Endodermal cell (in vitro differentiated cells): ENCODE measurements around the gene BRCA2. TPM values are rescaled to one million over a fixed set of nuclear protein-coding genes. Genes with fewer than 3 reads are reported as not detected.

Source experiments
- DNase-seq: peaks from one replicate; pipeline ENCODE4 v3.0.0-alpha.2; 2017
- H3K27ac ChIP-seq: 2 replicates; pipeline ENCODE4 v1.5.1; 2013; ENCODE audit warnings: mild to moderate bottlenecking, low read depth, low read length, moderate library complexity
- H3K27me3 ChIP-seq: 2 replicates; pipeline ENCODE4 v1.6.1; 2013; ENCODE audit warnings: mild to moderate bottlenecking, low read length, moderate library complexity; ENCODE audit not compliant: insufficient read depth, control insufficient read depth, poor library complexity, severe bottlenecking
- H3K36me3 ChIP-seq: 2 replicates; pipeline ENCODE4 v1.7.0; 2013; ENCODE audit warnings: mild to moderate bottlenecking, low read length, moderate library complexity; ENCODE audit not compliant: control insufficient read depth, insufficient read depth
- H3K4me1 ChIP-seq: one replicate; pipeline ENCODE4 v1.7.0; 2013; ENCODE audit warnings: low read length; ENCODE audit not compliant: control insufficient read depth, insufficient read depth
- H3K4me3 ChIP-seq: 2 replicates; pipeline ENCODE4 v1.5.1; 2013; ENCODE audit warnings: mild to moderate bottlenecking, low read length, moderate library complexity
- H3K9ac ChIP-seq: 2 replicates; pipeline ENCODE4 v1.6.1; 2013; ENCODE audit warnings: mild to moderate bottlenecking, low read length, moderate library complexity; ENCODE audit not compliant: poor library complexity, severe bottlenecking; ENCODE audit errors: extremely low read depth
- H3K9me3 ChIP-seq: 2 replicates; pipeline ENCODE4 v1.6.1; 2013; ENCODE audit warnings: mild to moderate bottlenecking, low read length, moderate library complexity; ENCODE audit not compliant: control insufficient read depth
- H3K27ac Mint-ChIP-seq: 2 replicates; pipeline ENCODE4 v1.8.0; 2020; ENCODE audit warnings: mixed read lengths
- H3K27me3 Mint-ChIP-seq: 2 replicates; pipeline ENCODE4 v1.8.0; 2021; ENCODE audit warnings: mild to moderate bottlenecking, mixed read lengths; ENCODE audit not compliant: insufficient read depth
- H3K36me3 Mint-ChIP-seq: 2 replicates; pipeline ENCODE4 v1.8.0; 2020; ENCODE audit warnings: low read depth, mixed read lengths
- H3K4me1 Mint-ChIP-seq: 2 replicates; pipeline ENCODE4 v1.8.0; 2020; ENCODE audit warnings: mixed read lengths
- H3K4me3 Mint-ChIP-seq: 2 replicates; pipeline ENCODE4 v1.8.0; 2020; ENCODE audit warnings: mild to moderate bottlenecking, moderate library complexity, mixed read lengths
- H3K9me3 Mint-ChIP-seq: 2 replicates; pipeline ENCODE4 v1.8.0; 2020; ENCODE audit warnings: mild to moderate bottlenecking, mixed read lengths
- CTCF ChIP-seq: fragments of 200-600 bp; sonication (generic); conservative IDR thresholded peaks from 2 replicates; pipeline ENCODE4 v1.5.0; 2021; ENCODE audit warnings: antibody characterized with exemption, mild to moderate bottlenecking
- WGBS, 2 experiments: methylation state at CpG; one replicate each; pipeline versions ENCODE4 v1.1.5 to v1.1.7; 2013; ENCODE audit warnings: missing lambda C conversion rate in 2 of 2, mixed read lengths in 1 of 2; ENCODE audit not compliant: insufficient coverage in 1 of 2, insufficient read length in 1 of 2; 5-methylcytosine and 5-hydroxymethylcytosine counted together
- total RNA-seq, 2 donors: library from RNA; stranded (reverse); fragmentation: NEBNext Ultra II Directional in 1 of 2; extraction: Animal tissue kit (Norgen Biotek cat#: 25700) in 1 of 2; gene quantifications; 2 replicates in 1 of 2; 3 replicates in 1 of 2; pipeline ENCODE4 v1.2.1, GENCODE V29; 2021

Gene BRCA2
- total RNA-seq, 2 donors from 2014 or later = 25.7 to 27.8 TPM

- Mint-ChIP-seq H3K9me3 (no peaks in the 10 kb centered on the region), H3K27me3 (no peaks in the 10 kb centered on the region), H3K4me1 (no peaks in the 10 kb centered on the region), H3K27ac (no peak overlapping the region), H3K36me3 (peaks cover 48% of the 10 kb centered on the region), H3K4me3 (no peak overlapping the region)
- TF ChIP-seq CTCF = no peak
- no peak overlapping the region for H3K9ac ChIP-seq
- H3K27ac ChIP-seq = no peak overlapping the region
- H3K4me3 ChIP-seq = no peak overlapping the region
- H3K36me3 ChIP-seq = peaks cover 50% of the 10 kb centered on the region
- no peaks in the 10 kb centered on the region for H3K9me3 ChIP-seq
- no peak for DNase-seq
- H3K4me1 ChIP-seq = no peaks in the 10 kb centered on the region
- H3K27me3 ChIP-seq = no peaks in the 10 kb centered on the region
Measured at GRCh38 chr13:32323912-32324311, 8.6 kb downstream of the BRCA2 start.

- Mint-ChIP-seq H3K27ac (no peak overlapping the region), H3K4me3 (no peak overlapping the region), H3K4me1 (no peaks in the 10 kb centered on the region), H3K27me3 (no peaks in the 10 kb centered on the region), H3K36me3 (peaks cover 52% of the 10 kb centered on the region), H3K9me3 (peaks cover 5% of the 10 kb centered on the region)
- peaks cover 42% of the 10 kb centered on the region for H3K36me3 ChIP-seq
- no peak overlapping the region for H3K4me3 ChIP-seq
- H3K27me3 ChIP-seq = no peaks in the 10 kb centered on the region
- H3K4me1 ChIP-seq = no peaks in the 10 kb centered on the region
- DNase-seq = no peak
- WGBS, 2 experiments = 97% methylated on average over 2 of the region's 2 CpGs; no CpG with 5 or more reads in 1 of the 2 experiments
- H3K27ac ChIP-seq = no peak overlapping the region
- H3K9me3 ChIP-seq = no peaks in the 10 kb centered on the region
- TF ChIP-seq CTCF = no peak
- H3K9ac ChIP-seq = no peak overlapping the region
Measured at GRCh38 chr13:32330441-32330840, 15.1 kb downstream of the BRCA2 start.

GRCh38 chr13:32334671-32335070, 19.4 kb downstream of the BRCA2 start:
- WGBS, 2 experiments = 92 to 100% methylated on average over 2 of the region's 2 CpGs
- no peak for TF ChIP-seq CTCF

More at GRCh38 chr13:32334671-32335070, 19.4 kb downstream of the BRCA2 start:
- Mint-ChIP-seq H3K27me3 (no peaks in the 10 kb centered on the region), H3K9me3 (peaks cover 18% of the 10 kb centered on the region), H3K4me1 (no peaks in the 10 kb centered on the region), H3K27ac (no peak overlapping the region), H3K36me3 (peaks cover 78% of the 10 kb centered on the region), H3K4me3 (no peak overlapping the region)
- DNase-seq = no peak
- Histone ChIP-seq H3K4me1 (no peaks in the 10 kb centered on the region), H3K4me3 (no peak overlapping the region), H3K9ac (no peak overlapping the region), H3K9me3 (no peaks in the 10 kb centered on the region), H3K27ac (no peak overlapping the region), H3K27me3 (no peaks in the 10 kb centered on the region), H3K36me3 (peaks cover 54% of the 10 kb centered on the region)
